Activated T-cell treated with anti-CD3 and anti-CD28 coated beads, Interleukin-2, amount 50 U/mL, for 4 hours (primary cell): ENCODE measurements around the gene RPH3AL. TPM values are rescaled to one million over a fixed set of nuclear protein-coding genes. Genes with fewer than 3 reads are reported as not detected.
A peak's percentile ranks its signal among the peaks of the same experiment; 100 is the strongest.

Source experiments
- ATAC-seq, 2 donors: fragments of 200-7000 bp; cut with Tn5 transposase; one replicate each; pipeline ENCODE4 v1.10.0; 2021
- DNase-seq: peaks from one replicate; pipeline ENCODE4 v3.0.0-alpha.2; 2020
- H3K27me3 Mint-ChIP-seq: one replicate; pipeline ENCODE4 v1.8.0; 2021; ENCODE audit warnings: low read depth, mixed read lengths
- H3K36me3 Mint-ChIP-seq: one replicate; pipeline ENCODE4 v1.8.0; 2022; ENCODE audit warnings: mixed read lengths; ENCODE audit not compliant: insufficient read depth
- H3K4me1 Mint-ChIP-seq: one replicate; pipeline ENCODE4 v1.8.0; 2021; ENCODE audit warnings: low read depth, mixed read lengths
- H3K4me3 Mint-ChIP-seq: one replicate; pipeline ENCODE4 v1.8.0; 2021; ENCODE audit warnings: mild to moderate bottlenecking, moderate library complexity, mixed read lengths
- H3K9me3 Mint-ChIP-seq: one replicate; pipeline ENCODE4 v1.8.0; 2021; ENCODE audit warnings: mixed read lengths
- total RNA-seq, 3 donors: library from RNA; stranded (reverse); gene quantifications; one replicate each; pipeline ENCODE4 v1.2.1, GENCODE V29; 2021

Gene RPH3AL
- total RNA-seq, 3 donors from 2014 or later = 1.3 to 2.2 (median 1.9) TPM

GRCh38 chr17:260031-260791, 92.4 kb downstream of the RPH3AL start:
- DNase-seq (no peak), ATAC-seq (no peak)
- Mint-ChIP-seq H3K27me3 (no peaks in the 10 kb centered on the region), H3K4me3 (no peak overlapping the region), H3K9me3 (peaks cover 5% of the 10 kb centered on the region), H3K4me1 (no peaks in the 10 kb centered on the region), H3K36me3 (peaks cover 10% of the 10 kb centered on the region)

GRCh38 chr17:259341-259976, 93.1 kb downstream of the RPH3AL start:
- H3K27me3 Mint-ChIP-seq = no peaks in the 10 kb centered on the region
- DNase-seq = no peak
- peaks cover 10% of the 10 kb centered on the region for H3K36me3 Mint-ChIP-seq
- H3K4me1 Mint-ChIP-seq = no peaks in the 10 kb centered on the region
- H3K9me3 Mint-ChIP-seq = peaks cover 5% of the 10 kb centered on the region
- H3K4me3 Mint-ChIP-seq = no peak overlapping the region
- ATAC-seq = no peak

- no peak for DNase-seq
- Mint-ChIP-seq H3K4me3 (no peak overlapping the region), H3K4me1 (no peaks in the 10 kb centered on the region), H3K36me3 (peaks cover 10% of the 10 kb centered on the region), H3K27me3 (no peaks in the 10 kb centered on the region), H3K9me3 (peaks cover 5% of the 10 kb centered on the region)
- no peak for ATAC-seq
Measured at GRCh38 chr17:258906-259305, 93.7 kb downstream of the RPH3AL start.

GRCh38 chr17:258045-258734, 94.4 kb downstream of the RPH3AL start:
- Mint-ChIP-seq H3K9me3 (peaks cover 5% of the 10 kb centered on the region), H3K36me3 (peaks cover 6% of the 10 kb centered on the region), H3K4me3 (no peak overlapping the region), H3K27me3 (no peaks in the 10 kb centered on the region), H3K4me1 (no peaks in the 10 kb centered on the region)
- DNase-seq = no peak
- ATAC-seq = no peak

- Mint-ChIP-seq H3K36me3 (no peaks in the 10 kb centered on the region), H3K4me1 (no peaks in the 10 kb centered on the region), H3K4me3 (no peak overlapping the region), H3K27me3 (no peaks in the 10 kb centered on the region), H3K9me3 (no peaks in the 10 kb centered on the region)
- ATAC-seq (no peak), DNase-seq (no peak)
Measured at GRCh38 chr17:253091-253846, 99.3 kb downstream of the RPH3AL start.

- Mint-ChIP-seq H3K36me3 (no peaks in the 10 kb centered on the region), H3K4me1 (no peaks in the 10 kb centered on the region), H3K9me3 (no peaks in the 10 kb centered on the region), H3K27me3 (no peaks in the 10 kb centered on the region), H3K4me3 (no peak overlapping the region)
- ATAC-seq (no peak), DNase-seq (no peak)
Measured at GRCh38 chr17:252456-252855, 100.2 kb downstream of the RPH3AL start.

- no peaks in the 10 kb centered on the region for H3K4me1 Mint-ChIP-seq
- H3K27me3 Mint-ChIP-seq = no peaks in the 10 kb centered on the region
- no peak for ATAC-seq
- no peaks in the 10 kb centered on the region for H3K36me3 Mint-ChIP-seq
- no peak for DNase-seq
- no peaks in the 10 kb centered on the region for H3K9me3 Mint-ChIP-seq
- H3K4me3 Mint-ChIP-seq = no peak overlapping the region
Measured at GRCh38 chr17:251531-251930, 101.1 kb downstream of the RPH3AL start.

GRCh38 chr17:250487-251300, 101.9 kb downstream of the RPH3AL start:
- ATAC-seq = no peak
- Mint-ChIP-seq H3K4me3 (no peak overlapping the region), H3K9me3 (no peaks in the 10 kb centered on the region), H3K4me1 (no peaks in the 10 kb centered on the region), H3K36me3 (no peaks in the 10 kb centered on the region), H3K27me3 (no peaks in the 10 kb centered on the region)
- no peak for DNase-seq

GRCh38 chr17:249236-249993, 103.2 kb downstream of the RPH3AL start:
- ATAC-seq (no peak), DNase-seq (no peak)
- no peaks in the 10 kb centered on the region for H3K27me3 Mint-ChIP-seq
- H3K4me1 Mint-ChIP-seq = no peaks in the 10 kb centered on the region
- no peaks in the 10 kb centered on the region for H3K9me3 Mint-ChIP-seq
- no peak overlapping the region for H3K4me3 Mint-ChIP-seq
- peaks cover 2% of the 10 kb centered on the region for H3K36me3 Mint-ChIP-seq

GRCh38 chr17:248337-249235, 104.0 kb downstream of the RPH3AL start:
- peak; percentile 0 for DNase-seq
- no peak overlapping the region for H3K4me3 Mint-ChIP-seq
- H3K9me3 Mint-ChIP-seq = no peaks in the 10 kb centered on the region

GRCh38 chr17:247767-248166, 104.8 kb downstream of the RPH3AL start:
- ATAC-seq (no peak), DNase-seq (peak; percentile 3)
- peaks cover 2% of the 10 kb centered on the region for H3K36me3 Mint-ChIP-seq
- H3K9me3 Mint-ChIP-seq = no peaks in the 10 kb centered on the region
- no peaks in the 10 kb centered on the region for H3K4me1 Mint-ChIP-seq
- H3K27me3 Mint-ChIP-seq = no peaks in the 10 kb centered on the region
- H3K4me3 Mint-ChIP-seq = no peak overlapping the region

More at GRCh38 chr17:248337-249235, 104.0 kb downstream of the RPH3AL start:
- ATAC-seq = no peak
- H3K36me3 Mint-ChIP-seq = peaks cover 2% of the 10 kb centered on the region
- H3K4me1 Mint-ChIP-seq = no peaks in the 10 kb centered on the region
- H3K27me3 Mint-ChIP-seq = no peaks in the 10 kb centered on the region

GRCh38 chr17:246851-247421, 105.7 kb downstream of the RPH3AL start:
- H3K4me1 Mint-ChIP-seq = no peaks in the 10 kb centered on the region
- H3K36me3 Mint-ChIP-seq = peaks cover 2% of the 10 kb centered on the region
- DNase-seq = no peak
- no peak for ATAC-seq
- H3K4me3 Mint-ChIP-seq = no peak overlapping the region
- no peaks in the 10 kb centered on the region for H3K27me3 Mint-ChIP-seq
- no peaks in the 10 kb centered on the region for H3K9me3 Mint-ChIP-seq
